Smooth muscle cell (in vitro differentiated cells): Measurements from ENCODE around the gene MAPK7. TPM values are rescaled to one million over a fixed set of nuclear protein-coding genes. Genes with fewer than 3 reads are reported as not detected.

Experiments used
- DNase-seq: peaks from one replicate; lab custom pipeline; 2025; ENCODE audit not compliant: unreplicated experiment; lab: John Stamatoyannopoulos, UW
- H2AFZ ChIP-seq: fragments of 200-600 bp; sonication (generic); 2 replicates; pipeline ENCODE4 v1.6.0; 2016; ENCODE audit warnings: antibody characterized with exemption, low read depth, mild to moderate bottlenecking
- H3F3A ChIP-seq: fragments of 200-600 bp; sonication (generic); 2 replicates; pipeline ENCODE4 v1.6.0; 2017; ENCODE audit warnings: antibody characterized with exemption, low read depth
- H3K27ac ChIP-seq: fragments of 200-600 bp; sonication (generic); 2 replicates; pipeline ENCODE4 v1.5.1; 2016; ENCODE audit warnings: low read depth, mild to moderate bottlenecking
- H3K27me3 ChIP-seq: fragments of 200-600 bp; sonication (generic); 2 replicates; pipeline ENCODE4 v1.6.1; 2016; ENCODE audit warnings: low read depth, mild to moderate bottlenecking
- H3K36me3 ChIP-seq: fragments of 200-600 bp; sonication (generic); 2 replicates; pipeline ENCODE4 v1.5.1; 2016; ENCODE audit warnings: low read depth
- H3K4me1 ChIP-seq: fragments of 200-600 bp; sonication (generic); 2 replicates; pipeline ENCODE4 v1.5.1; 2016; ENCODE audit warnings: low read depth
- H3K4me2 ChIP-seq: fragments of 200-600 bp; sonication (generic); 2 replicates; pipeline ENCODE4 v1.6.0; 2016; ENCODE audit warnings: mild to moderate bottlenecking
- H3K4me3 ChIP-seq: fragments of 200-600 bp; sonication (generic); 2 replicates; pipeline ENCODE4 v1.5.1; 2016; ENCODE audit warnings: mild to moderate bottlenecking
- H3K79me2 ChIP-seq: fragments of 200-600 bp; sonication (generic); 2 replicates; pipeline ENCODE4 v1.6.0; 2016; ENCODE audit warnings: low read depth, mild to moderate bottlenecking
- H3K9ac ChIP-seq: fragments of 200-600 bp; sonication (generic); 2 replicates; pipeline ENCODE4 v1.6.0; 2016; ENCODE audit warnings: low read depth
- H3K9me3 ChIP-seq: fragments of 200-600 bp; sonication (generic); replicated peaks from 2 replicates; pipeline ENCODE4 v1.5.1; 2016; ENCODE audit warnings: low read depth
- H4K20me1 ChIP-seq: fragments of 200-600 bp; sonication (generic); 2 replicates; pipeline ENCODE4 v1.6.0; 2016; ENCODE audit warnings: low read depth
- WGBS: methylation state at CpG from one replicate; pipeline ENCODE4 v1.1.7; 2016; ENCODE audit warnings: low lambda C conversion rate; 5-methylcytosine and 5-hydroxymethylcytosine counted together
- polyA plus RNA-seq: library from polyadenylated mRNA; unstranded; fragments of >200 nt; fragmentation: Nextera tagmentation; extraction: Ambion mirVana; gene quantifications from 2 replicates; pipeline ENCODE4 v1.2.1, GENCODE V29; 2016
- total RNA-seq: library from RNA; depleted of rRNA; stranded (reverse); fragments of >200 nt; gene quantifications from 2 replicates; pipeline ENCODE4 v1.2.3, GENCODE V29; 2014
- TF ChIP-seq, protein P1 (sequence below): fragments of 200-600 bp; sonication (generic); IDR thresholded peaks from 2 replicates; pipeline ENCODE4 v1.5.1; 2017; ENCODE audit warnings: borderline replicate concordance, mild to moderate bottlenecking, antibody characterized with exemption; ENCODE audit not compliant: insufficient read depth, poor library complexity, severe bottlenecking

Gene MAPK7
- total and polyA plus RNA-seq, 2 experiments from 2014 or later: 9.1 to 36.3 TPM

GRCh38 chr17:19372866-19373504 is 5.3 kb upstream of the MAPK7 start:
- no peaks in the 10 kb centered on the region for H3K9me3 ChIP-seq
- no peak for DNase-seq
- TF ChIP-seq, protein P1, sequence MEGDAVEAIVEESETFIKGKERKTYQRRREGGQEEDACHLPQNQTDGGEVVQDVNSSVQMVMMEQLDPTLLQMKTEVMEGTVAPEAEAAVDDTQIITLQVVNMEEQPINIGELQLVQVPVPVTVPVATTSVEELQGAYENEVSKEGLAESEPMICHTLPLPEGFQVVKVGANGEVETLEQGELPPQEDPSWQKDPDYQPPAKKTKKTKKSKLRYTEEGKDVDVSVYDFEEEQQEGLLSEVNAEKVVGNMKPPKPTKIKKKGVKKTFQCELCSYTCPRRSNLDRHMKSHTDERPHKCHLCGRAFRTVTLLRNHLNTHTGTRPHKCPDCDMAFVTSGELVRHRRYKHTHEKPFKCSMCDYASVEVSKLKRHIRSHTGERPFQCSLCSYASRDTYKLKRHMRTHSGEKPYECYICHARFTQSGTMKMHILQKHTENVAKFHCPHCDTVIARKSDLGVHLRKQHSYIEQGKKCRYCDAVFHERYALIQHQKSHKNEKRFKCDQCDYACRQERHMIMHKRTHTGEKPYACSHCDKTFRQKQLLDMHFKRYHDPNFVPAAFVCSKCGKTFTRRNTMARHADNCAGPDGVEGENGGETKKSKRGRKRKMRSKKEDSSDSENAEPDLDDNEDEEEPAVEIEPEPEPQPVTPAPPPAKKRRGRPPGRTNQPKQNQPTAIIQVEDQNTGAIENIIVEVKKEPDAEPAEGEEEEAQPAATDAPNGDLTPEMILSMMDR: no peak
- no peaks in the 10 kb centered on the region for H3K36me3 ChIP-seq
- no peak overlapping the region for H3K27ac ChIP-seq
- no peaks in the 10 kb centered on the region for H4K20me1 ChIP-seq
- no peaks in the 10 kb centered on the region for H3K27me3 ChIP-seq
- no peak overlapping the region for H2AFZ ChIP-seq
- H3K4me2 ChIP-seq: no peak overlapping the region
- H3K79me2 ChIP-seq: no peaks in the 10 kb centered on the region
- H3K9ac ChIP-seq: no peak overlapping the region
- H3K4me3 ChIP-seq: no peak overlapping the region
- H3F3A ChIP-seq: peaks cover 21% of the 10 kb centered on the region
- 86% methylated on average over 8 of the region's 8 CpGs for WGBS
- H3K4me1 ChIP-seq: peaks cover 5% of the 10 kb centered on the region

GRCh38 chr17:19374136-19374535 is 4.2 kb upstream of the MAPK7 start:
- H2AFZ ChIP-seq: no peak overlapping the region
- DNase-seq: no peak
- no peak overlapping the region for H3K4me2 ChIP-seq
- no peaks in the 10 kb centered on the region for H3K9me3 ChIP-seq
- H3K4me3 ChIP-seq: no peak overlapping the region
- TF ChIP-seq, protein P1: no peak
- peaks cover 5% of the 10 kb centered on the region for H3K4me1 ChIP-seq
- no peaks in the 10 kb centered on the region for H3K27me3 ChIP-seq
- peaks cover 7% of the 10 kb centered on the region for H3K79me2 ChIP-seq
- H3K9ac ChIP-seq: no peak overlapping the region
- WGBS: 75% methylated on average over 5 of the region's 5 CpGs
- no peaks in the 10 kb centered on the region for H3K36me3 ChIP-seq
- no peak overlapping the region for H3K27ac ChIP-seq
- H4K20me1 ChIP-seq: no peaks in the 10 kb centered on the region
- H3F3A ChIP-seq: peaks cover 21% of the 10 kb centered on the region

GRCh38 chr17:19375732-19376131 is 2.6 kb upstream of the MAPK7 start:
- DNase-seq: no peak
- no peaks in the 10 kb centered on the region for H3K36me3 ChIP-seq
- no peak overlapping the region for H2AFZ ChIP-seq
- no peak overlapping the region for H3K4me3 ChIP-seq
- no peak overlapping the region for H3K27ac ChIP-seq
- WGBS: 100% methylated on average over 1 of the region's 1 CpG
- H3K9ac ChIP-seq: no peak overlapping the region
- H3K4me1 ChIP-seq: peaks cover 8% of the 10 kb centered on the region
- H3F3A ChIP-seq: peaks cover 21% of the 10 kb centered on the region
- peaks cover 15% of the 10 kb centered on the region for H4K20me1 ChIP-seq
- no peak overlapping the region for H3K4me2 ChIP-seq
- peaks cover 23% of the 10 kb centered on the region for H3K79me2 ChIP-seq
- TF ChIP-seq, protein P1: no peak
- no peaks in the 10 kb centered on the region for H3K9me3 ChIP-seq
- H3K27me3 ChIP-seq: no peaks in the 10 kb centered on the region

- TF ChIP-seq, protein P1: no peak
- Histone ChIP-seq H3K4me2 (peak overlapping the region; percentile 98), H3K27ac (peak overlapping the region; percentile 79), H3K36me3 (no peaks in the 10 kb centered on the region), H3K79me2 (peaks cover 24% of the 10 kb centered on the region), H3F3A (peaks cover 21% of the 10 kb centered on the region), H3K4me3 (peak overlapping the region; percentile 71), H4K20me1 (peaks cover 25% of the 10 kb centered on the region), H3K9ac (peak overlapping the region; percentile 71), H3K4me1 (peaks cover 8% of the 10 kb centered on the region), H3K27me3 (no peaks in the 10 kb centered on the region), H2AFZ (peak overlapping the region; percentile 75), H3K9me3 (no peaks in the 10 kb centered on the region)
- no peak for DNase-seq
- 79% methylated on average over 2 of the region's 2 CpGs for WGBS
Observed at GRCh38 chr17:19376811-19377210, 1.5 kb upstream of the MAPK7 start.
